Stimulated activated CD8-positive, alpha-beta memory T cell treated with anti-CD3 and anti-CD28 coated beads, Interleukin-12 subunit alpha, Interleukin-12 subunit beta, amount 100 ng/mL, for 4 hours (primary cell): ENCODE data around the gene TUBB4B.
A peak's percentile ranks its signal among the peaks of the same experiment; 100 is the strongest.

ENCODE experiments used
- DNase-seq: peaks from one replicate; pipeline ENCODE4 v3.0.0-alpha.2; 2020; ENCODE audit warnings: low read depth

Gene TUBB4B

GRCh38 chr9:137240841-137241489, at the start of gene TUBB4B:
Gene TUBB4B, plus strand, starts transcription at chr9:137241287. Its CDS starts 74 bp downstream, at chr9:137241361.
- DNase-seq: peak; percentile 92

GRCh38 chr9:137191691-137192447, 49.2 kb upstream of the TUBB4B start:
- DNase-seq: no peak

- no peak for DNase-seq
These were observed 48.7 kb upstream of the TUBB4B start for GRCh38 chr9:137192448-137192780.

- no peak for DNase-seq
These were observed 48.2 kb upstream of the TUBB4B start for GRCh38 chr9:137192859-137193258.

- DNase-seq: no peak
These were observed 47.3 kb upstream of the TUBB4B start for GRCh38 chr9:137193771-137194170.

GRCh38 chr9:137194388-137194787, 46.7 kb upstream of the TUBB4B start:
- DNase-seq: no peak

- DNase-seq: no peak
These were observed 46.2 kb upstream of the TUBB4B start for GRCh38 chr9:137194909-137195308.

GRCh38 chr9:137195525-137196220, 45.4 kb upstream of the TUBB4B start:
- no peak for DNase-seq

- DNase-seq: no peak
These were observed 42.8 kb upstream of the TUBB4B start for GRCh38 chr9:137198051-137198901.

- DNase-seq: no peak
These were observed 42.2 kb upstream of the TUBB4B start for GRCh38 chr9:137198902-137199283.

GRCh38 chr9:137199411-137200121, 41.5 kb upstream of the TUBB4B start:
- DNase-seq: no peak

GRCh38 chr9:137200311-137201204, 40.5 kb upstream of the TUBB4B start, which contains the start of gene TPRN:
Gene TPRN, minus strand, starts transcription at chr9:137200741. Its CDS starts 30 bp downstream, at chr9:137200711.
- DNase-seq: peak; percentile 96

GRCh38 chr9:137201205-137201868, 39.8 kb upstream of the TUBB4B start:
- no peak for DNase-seq

GRCh38 chr9:137202966-137203365, 38.1 kb upstream of the TUBB4B start:
- DNase-seq: no peak

GRCh38 chr9:137204731-137205125, 36.4 kb upstream of the TUBB4B start:
- DNase-seq: no peak

- DNase-seq: peak; percentile 86
These were observed 35.7 kb upstream of the TUBB4B start, which contains the start of the genes NDOR1 and TMEM203 for GRCh38 chr9:137205126-137206069. Gene NDOR1, plus strand, starts transcription at chr9:137205700. Its CDS starts 78 bp downstream, at chr9:137205778. Gene TMEM203, minus strand, starts transcription at chr9:137205648. Its CDS starts 234 bp downstream, at chr9:137205414.

GRCh38 chr9:137206602-137207001, 34.5 kb upstream of the TUBB4B start:
- no peak for DNase-seq

GRCh38 chr9:137211532-137211931, 29.6 kb upstream of the TUBB4B start:
- DNase-seq: no peak
